Kidney epithelial cell (primary cell): Measurements from ENCODE around the gene WDR18. TPM values are rescaled to one million over a fixed set of nuclear protein-coding genes. Genes with fewer than 3 reads are reported as not detected.

Experiments used
- DNase-seq: peaks from one replicate; pipeline ENCODE4 v3.0.0-alpha.2; 2010; ENCODE audit warnings: low read depth
- H3K27me3 ChIP-seq: 2 replicates; pipeline ENCODE4 v1.6.0; 2011; ENCODE audit warnings: low read length; ENCODE audit not compliant: control insufficient read depth, insufficient read depth
- H3K36me3 ChIP-seq: 2 replicates; pipeline ENCODE4 v1.5.1; 2011; ENCODE audit warnings: low read length; ENCODE audit not compliant: control insufficient read depth, insufficient read depth
- H3K4me3 ChIP-seq: 2 replicates; pipeline ENCODE4 v1.5.1; 2011; ENCODE audit warnings: low read depth, mild to moderate bottlenecking, control low read depth, low read length
- CTCF ChIP-seq: IDR thresholded peaks from 2 replicates; pipeline ENCODE4 v1.5.1; 2011; ENCODE audit warnings: mild to moderate bottlenecking, moderate library complexity, low read length, control low read depth, inconsistent platforms; ENCODE audit not compliant: insufficient read depth, poor library complexity, severe bottlenecking
- total RNA-seq: library from RNA; depleted of rRNA; stranded (reverse); fragments of >200 nt; gene quantifications from 2 replicates; pipeline ENCODE4 v1.2.3, GENCODE V29; 2015

Gene WDR18
- total RNA-seq, 1 donor from 2014 or later: 54.6 TPM

GRCh38 chr19:1000095-1000494 lies 15.9 kb downstream of the WDR18 start, which contains the start of gene GRIN3B:
Gene GRIN3B, plus strand, starts transcription at chr19:1000419. Its CDS starts 19 bp downstream, at chr19:1000438.
- DNase-seq: no peak
- Histone ChIP-seq H3K27me3 (peaks cover 71% of the 10 kb centered on the region), H3K36me3 (no peaks in the 10 kb centered on the region), H3K4me3 (peak within 1 kb of the TSS; percentile 10)
- TF ChIP-seq CTCF: peak; percentile 60

GRCh38 chr19:1000591-1001537 lies 16.7 kb downstream of the WDR18 start:
- Histone ChIP-seq H3K27me3 (peaks cover 67% of the 10 kb centered on the region), H3K36me3 (no peaks in the 10 kb centered on the region), H3K4me3 (peak overlapping the region; percentile 10)
- no peak for DNase-seq
- TF ChIP-seq CTCF: no peak

- H3K36me3 ChIP-seq: no peaks in the 10 kb centered on the region
- TF ChIP-seq CTCF: peak; percentile 92
- H3K27me3 ChIP-seq: peaks cover 60% of the 10 kb centered on the region
- DNase-seq: no peak
- no peak overlapping the region for H3K4me3 ChIP-seq
Measured at GRCh38 chr19:1001538-1002166, 17.5 kb downstream of the WDR18 start.

- DNase-seq: no peak
- no peak for TF ChIP-seq CTCF
- H3K4me3 ChIP-seq: no peak overlapping the region
- no peaks in the 10 kb centered on the region for H3K36me3 ChIP-seq
- H3K27me3 ChIP-seq: peaks cover 57% of the 10 kb centered on the region
Measured at GRCh38 chr19:1002600-1002999, 18.5 kb downstream of the WDR18 start.

GRCh38 chr19:1003283-1003682 lies 19.1 kb downstream of the WDR18 start:
- Histone ChIP-seq H3K4me3 (no peak overlapping the region), H3K36me3 (no peaks in the 10 kb centered on the region), H3K27me3 (peaks cover 50% of the 10 kb centered on the region)
- no peak for TF ChIP-seq CTCF
- DNase-seq: no peak
